Cardiac fibroblast (primary cell): ENCODE results near the gene UBE2Q2.

ENCODE experiments used
- DNase-seq, 2 donors: peaks; one replicate each; pipeline versions ENCODE4 v3.0.0 to v3.0.0-alpha.2; 2010; ENCODE audit warnings: low read depth in 2 of 2
- H3K4me3 ChIP-seq, 2 donors: replicated peaks in 1 of 2; 1 replicate in 1 of 2; 2 replicates in 1 of 2; pipeline ENCODE4 v1.5.1; 2011; ENCODE audit warnings: low read depth in 2 of 2, low read length in 2 of 2, mild to moderate bottlenecking in 2 of 2, moderate library complexity in 1 of 2
- TF ChIP-seq, protein P1 (sequence below): IDR thresholded peaks from one replicate; pipeline ENCODE4 v1.5.1; 2011; ENCODE audit warnings: low read depth, mild to moderate bottlenecking, low read length, inconsistent platforms

The UBE2Q2 gene

DNA sequence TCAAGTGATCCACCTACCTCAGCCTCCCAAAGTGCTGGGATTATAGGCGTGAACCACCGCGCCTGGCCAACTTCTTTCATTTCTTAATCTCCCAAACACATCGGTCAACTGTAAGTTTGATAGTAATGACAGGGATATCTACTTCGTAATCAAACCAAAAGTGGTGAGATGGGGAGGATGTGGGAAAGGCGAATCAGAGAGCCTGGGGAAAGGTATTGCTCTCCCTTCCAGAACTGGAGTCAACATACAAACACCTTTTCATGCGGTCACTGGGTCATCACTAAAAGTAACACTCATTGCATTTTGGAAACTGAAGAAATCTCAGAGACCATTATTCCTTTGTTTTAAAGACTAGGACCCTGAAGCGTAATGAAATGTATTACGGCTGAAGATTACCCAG is 14.8 kb upstream of the UBE2Q2 start:
- no peak overlapping the region for H3K4me3 ChIP-seq
- no peak for DNase-seq
- TF ChIP-seq, protein P1, sequence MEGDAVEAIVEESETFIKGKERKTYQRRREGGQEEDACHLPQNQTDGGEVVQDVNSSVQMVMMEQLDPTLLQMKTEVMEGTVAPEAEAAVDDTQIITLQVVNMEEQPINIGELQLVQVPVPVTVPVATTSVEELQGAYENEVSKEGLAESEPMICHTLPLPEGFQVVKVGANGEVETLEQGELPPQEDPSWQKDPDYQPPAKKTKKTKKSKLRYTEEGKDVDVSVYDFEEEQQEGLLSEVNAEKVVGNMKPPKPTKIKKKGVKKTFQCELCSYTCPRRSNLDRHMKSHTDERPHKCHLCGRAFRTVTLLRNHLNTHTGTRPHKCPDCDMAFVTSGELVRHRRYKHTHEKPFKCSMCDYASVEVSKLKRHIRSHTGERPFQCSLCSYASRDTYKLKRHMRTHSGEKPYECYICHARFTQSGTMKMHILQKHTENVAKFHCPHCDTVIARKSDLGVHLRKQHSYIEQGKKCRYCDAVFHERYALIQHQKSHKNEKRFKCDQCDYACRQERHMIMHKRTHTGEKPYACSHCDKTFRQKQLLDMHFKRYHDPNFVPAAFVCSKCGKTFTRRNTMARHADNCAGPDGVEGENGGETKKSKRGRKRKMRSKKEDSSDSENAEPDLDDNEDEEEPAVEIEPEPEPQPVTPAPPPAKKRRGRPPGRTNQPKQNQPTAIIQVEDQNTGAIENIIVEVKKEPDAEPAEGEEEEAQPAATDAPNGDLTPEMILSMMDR, result no peak

DNA sequence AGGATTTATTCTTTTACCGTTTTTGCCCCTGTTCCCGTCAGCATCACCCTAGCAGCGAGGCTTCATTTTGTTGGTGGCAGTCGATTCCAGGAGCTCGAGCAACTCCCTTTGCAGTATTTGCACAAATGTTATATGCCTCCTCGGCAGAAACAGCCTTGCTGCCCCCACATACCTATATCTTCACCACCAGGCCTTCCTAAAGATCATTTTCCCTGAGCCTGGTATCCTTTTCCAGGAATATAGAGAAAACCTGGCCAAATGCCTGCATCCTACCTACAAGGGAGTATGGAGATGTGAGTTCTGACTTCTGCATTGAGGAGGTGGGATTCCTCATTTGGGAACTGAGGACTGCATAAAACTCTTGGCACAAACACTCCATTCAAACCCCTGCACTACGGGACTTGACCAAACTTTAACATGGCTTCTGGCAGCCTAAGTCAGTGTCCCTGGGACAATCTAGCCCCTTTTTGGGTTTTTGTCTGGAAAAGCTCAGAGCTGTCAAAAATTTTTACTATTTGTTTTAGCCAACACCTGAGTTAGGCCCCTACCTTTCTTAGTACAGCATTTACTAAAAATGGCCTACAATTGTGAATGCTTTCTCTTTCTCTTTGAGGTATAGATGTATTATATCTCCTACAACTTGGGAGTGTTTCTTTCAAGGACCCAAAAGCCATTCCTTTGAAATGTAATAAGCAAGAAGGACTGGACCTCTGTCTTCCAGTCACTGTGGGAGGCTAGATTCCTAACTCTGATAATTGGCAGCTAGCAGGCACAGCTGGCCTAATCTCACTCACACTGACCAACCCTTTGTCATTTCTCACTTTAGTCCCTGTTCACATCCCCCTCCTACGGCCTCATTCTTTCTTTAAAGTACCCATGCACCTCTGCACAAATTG is 12.1 kb upstream of the UBE2Q2 start:
- no peak overlapping the region for H3K4me3 ChIP-seq

DNA sequence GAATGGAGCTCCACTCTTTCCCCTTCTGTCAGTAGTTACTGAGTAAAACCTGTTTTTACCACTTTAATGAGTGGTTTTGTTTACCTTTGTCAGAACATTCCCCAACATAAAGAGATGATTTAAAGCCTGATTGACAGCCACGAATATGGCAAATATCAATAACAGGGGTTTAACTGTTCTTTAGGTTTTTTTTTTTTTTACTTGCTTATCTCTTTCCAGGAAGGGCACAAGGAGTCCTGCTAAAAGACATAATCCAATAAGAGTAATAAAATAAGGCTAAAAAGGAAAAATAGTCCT is 11.5 kb upstream of the UBE2Q2 start:
- TF ChIP-seq, protein P1, result no peak
- no peak overlapping the region for H3K4me3 ChIP-seq
- DNase-seq, result no peak

More for the DNA sequence above, 12.1 kb upstream of the UBE2Q2 start:
- no peak for DNase-seq
- TF ChIP-seq, protein P1, result no peak

DNA sequence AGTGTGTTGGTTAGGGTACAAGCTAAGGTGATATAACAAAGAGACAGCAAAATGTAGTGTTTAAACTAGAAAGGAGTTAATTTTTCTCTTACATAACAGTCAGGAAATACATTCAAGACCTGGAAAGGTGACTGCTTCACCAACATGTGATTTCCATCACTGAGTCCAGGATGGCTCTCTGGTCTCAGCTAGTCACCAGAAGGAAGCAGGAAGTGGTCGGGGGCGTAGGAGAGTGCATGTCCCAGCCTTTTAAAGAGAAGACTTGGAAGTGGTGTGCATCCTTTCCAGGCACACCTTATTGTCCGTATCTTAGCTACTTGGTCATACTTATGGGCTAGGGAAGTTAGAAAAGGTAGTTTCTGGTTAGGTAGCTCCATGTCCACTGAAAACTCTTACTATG is 11.1 kb upstream of the UBE2Q2 start:
- no peak for DNase-seq
- TF ChIP-seq, protein P1, result no peak
- H3K4me3 ChIP-seq, result no peak overlapping the region

DNA sequence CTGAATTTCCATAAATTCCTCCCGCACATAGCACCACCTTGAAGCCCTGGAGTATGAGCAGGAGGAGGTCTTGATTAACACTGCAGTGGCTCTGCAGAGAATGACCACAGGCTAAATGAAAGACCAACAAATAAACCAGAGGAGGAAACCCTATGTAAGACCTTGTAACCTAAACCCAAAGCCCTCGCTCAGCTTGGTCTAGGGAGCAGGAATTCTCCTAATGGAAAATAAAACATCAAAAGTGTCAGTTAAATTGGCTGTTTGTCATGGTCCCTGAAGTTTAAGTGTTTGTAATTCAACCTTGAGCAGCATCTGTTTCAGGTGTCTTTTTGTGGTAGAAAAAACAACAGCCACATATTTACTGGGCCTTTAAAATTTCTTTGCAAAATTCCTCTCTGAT is 9.2 kb upstream of the UBE2Q2 start:
- no peak for DNase-seq
- H3K4me3 ChIP-seq, result no peak overlapping the region
- TF ChIP-seq, protein P1, result no peak

DNA sequence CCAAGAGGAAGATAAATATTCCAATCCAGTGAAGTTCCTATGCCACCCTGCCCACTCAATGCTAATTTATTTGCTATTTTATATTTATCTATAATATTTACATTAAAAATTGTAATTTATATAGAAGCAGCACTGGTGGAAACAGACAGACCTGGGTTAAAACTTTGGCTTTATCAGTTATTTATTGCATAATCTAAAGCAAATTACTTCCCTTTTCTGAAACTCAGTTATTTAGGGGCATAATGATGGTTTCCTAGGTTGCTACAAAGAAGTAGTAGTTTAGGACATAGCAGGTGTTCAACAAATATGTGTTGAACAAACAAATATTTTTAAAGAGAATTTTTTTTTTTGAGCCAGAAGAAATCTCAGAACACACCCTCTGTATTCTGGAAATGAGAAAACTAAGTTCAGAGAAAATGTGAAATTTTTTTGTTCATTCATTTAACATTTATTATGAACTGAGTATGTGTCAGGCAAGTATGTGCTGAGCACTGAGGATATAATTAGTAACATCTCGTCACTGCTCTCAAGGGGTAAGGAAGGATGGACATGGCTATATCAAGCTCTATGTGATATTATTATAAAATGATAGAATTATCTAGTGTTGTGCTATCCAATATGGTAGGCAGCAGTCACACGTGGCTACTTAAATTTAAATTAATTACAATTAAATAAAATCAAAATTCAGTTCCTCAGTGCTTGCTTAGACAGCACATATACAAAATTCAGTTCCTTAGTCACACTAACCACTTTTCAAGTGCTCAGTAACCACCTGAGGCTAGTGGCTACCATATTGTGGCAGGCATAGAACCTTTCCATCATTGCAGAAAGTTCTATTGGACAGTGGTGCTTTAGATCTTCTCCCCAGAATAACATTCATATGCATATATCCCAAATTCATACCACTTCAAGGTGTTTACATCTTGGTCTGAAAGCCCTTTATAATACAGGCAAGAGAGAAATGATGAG is 7.0 kb upstream of the UBE2Q2 start:
- no peak for DNase-seq
- H3K4me3 ChIP-seq, result no peak overlapping the region
- TF ChIP-seq, protein P1, result no peak
